Mucosa of gallbladder (tissue), 1 donor: ENCODE data around the gene TAP2. TPM values are rescaled to one million over a fixed set of nuclear protein-coding genes. Genes with fewer than 3 reads are reported as not detected.
"Not testable (repeated sequence)": the region's sequence is repeated elsewhere in the genome, so short reads cannot be mapped to it uniquely, and the experiment has no call there.

Experiments used
- DNase-seq: peaks from one replicate; pipeline ENCODE4 v3.0.0-alpha.2; 2020; ENCODE audit warnings: low spot score
- total RNA-seq: library from RNA; stranded (reverse); gene quantifications from one replicate; pipeline ENCODE4 v1.2.1, GENCODE V29; 2021
- donor health status: DM: no; HTN: no; CAD: no.

The TAP2 gene
- total RNA-seq, 1 donor from 2014 or later: 40.4 TPM

DNA sequence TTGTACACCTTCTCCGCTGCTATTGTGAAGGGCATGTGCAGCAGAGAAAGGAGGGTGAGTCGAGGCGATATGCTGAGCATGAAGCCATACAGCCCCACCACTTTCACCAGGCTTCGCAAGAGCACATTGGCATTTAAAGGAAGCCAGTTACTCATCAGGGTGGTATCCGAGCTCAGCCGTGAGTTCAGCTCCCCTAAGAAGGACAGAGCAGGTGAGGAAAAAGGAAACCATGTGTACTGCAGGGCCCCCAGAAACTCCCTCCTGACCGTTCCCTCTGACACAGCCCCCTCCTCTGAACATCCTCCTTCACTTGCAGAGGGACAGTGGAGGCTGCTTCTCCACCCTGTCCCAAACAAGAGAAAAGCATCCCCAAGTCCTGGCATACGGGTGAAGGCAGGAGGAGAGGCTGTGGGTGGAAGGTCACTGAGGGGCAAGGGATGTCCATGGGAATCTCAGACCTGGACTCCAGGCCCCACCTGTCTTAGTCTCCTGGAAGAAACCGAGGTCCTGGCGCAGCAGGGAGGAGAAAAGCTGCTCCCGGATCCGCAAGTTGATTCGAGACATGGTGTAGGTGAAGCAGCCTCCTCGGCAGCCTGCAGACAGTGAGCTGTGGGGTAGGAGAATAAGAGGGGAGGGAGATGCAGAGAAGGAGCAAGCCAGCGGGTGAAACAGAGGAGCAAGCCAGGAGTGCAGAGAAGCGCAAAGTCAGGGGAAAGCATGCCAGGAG, 3.2 kb downstream of the TAP2 start:
- no peak for DNase-seq

DNA sequence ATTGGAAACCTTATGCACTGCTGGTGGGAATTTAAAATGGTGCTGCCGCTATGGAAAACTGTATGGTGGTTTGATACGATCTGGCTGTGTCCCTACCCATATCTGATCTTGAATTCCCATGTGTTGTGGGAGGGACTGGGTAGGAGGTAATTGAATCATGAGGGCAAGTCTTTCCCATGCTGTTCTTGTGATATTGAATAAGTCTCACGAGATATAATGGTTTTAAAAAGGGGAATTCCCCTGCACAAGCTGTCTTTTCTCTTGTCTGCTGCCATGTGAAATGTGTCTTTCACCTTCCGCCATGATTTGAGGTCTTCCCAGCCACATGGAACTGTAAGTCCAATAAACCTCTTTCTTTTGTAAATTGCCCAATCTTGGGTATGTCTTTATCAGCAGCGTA, 4.9 kb downstream of the TAP2 start:
- DNase-seq: no peak

DNA sequence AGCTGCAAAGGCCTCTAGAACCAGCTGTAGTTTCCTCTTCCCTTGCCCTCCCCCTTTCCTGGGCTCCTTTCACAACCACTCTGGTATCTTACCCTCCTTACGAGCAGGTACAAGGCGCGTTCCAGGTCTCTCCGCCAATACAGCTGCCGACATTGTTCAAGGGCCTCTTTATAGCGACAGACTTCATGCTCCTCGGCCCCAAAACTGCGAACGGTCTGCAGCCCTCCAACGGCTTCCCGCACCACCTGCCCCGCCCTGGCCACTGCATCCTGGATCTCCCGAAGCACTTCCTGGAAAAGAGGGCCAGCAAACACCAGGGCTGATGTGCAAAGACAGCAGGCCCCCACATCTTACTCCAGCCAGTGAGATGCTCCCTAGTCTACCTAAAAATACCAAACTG, 6.0 kb downstream of the TAP2 start:
- no peak for DNase-seq

DNA sequence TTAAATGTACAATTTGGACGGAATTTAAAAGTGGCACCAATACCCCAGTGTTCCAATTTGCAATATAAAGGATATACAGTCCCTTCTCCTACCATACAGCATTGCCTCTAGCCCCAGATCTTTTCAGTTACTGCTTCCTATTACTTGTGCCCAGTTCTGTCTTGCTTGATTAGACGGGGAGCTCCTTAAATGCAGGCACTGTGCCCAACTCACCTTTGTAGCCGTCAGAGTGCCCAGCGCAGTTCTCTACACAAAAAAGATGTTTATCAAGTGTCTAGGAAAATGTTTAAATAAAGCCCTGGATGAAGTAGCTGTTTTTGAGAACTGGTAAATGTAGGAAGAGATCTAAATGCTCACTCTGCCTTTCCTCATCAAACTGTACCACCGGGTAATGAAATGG, 7.6 kb downstream of the TAP2 start:
- DNase-seq: no peak

DNA sequence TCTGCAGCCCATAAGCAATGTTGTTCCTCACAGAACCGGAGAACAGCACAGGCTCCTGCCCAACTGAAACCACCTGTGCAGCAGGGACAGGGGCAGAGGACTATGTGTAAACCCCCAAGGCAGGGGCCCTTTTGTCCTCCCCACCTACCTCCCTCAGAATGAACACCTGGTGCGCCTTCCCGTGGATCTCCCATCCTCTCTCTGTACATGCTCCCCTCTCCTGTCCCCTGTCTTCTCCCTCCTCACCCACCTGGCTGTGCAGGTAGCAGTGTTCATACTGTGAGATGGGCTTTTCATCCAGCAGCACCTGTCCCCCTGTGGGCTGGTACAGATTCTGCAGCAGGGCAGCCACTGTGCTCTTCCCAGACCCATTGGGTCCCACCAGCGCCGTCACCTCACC, 8.5 kb downstream of the TAP2 start:
- DNase-seq: no peak

DNA sequence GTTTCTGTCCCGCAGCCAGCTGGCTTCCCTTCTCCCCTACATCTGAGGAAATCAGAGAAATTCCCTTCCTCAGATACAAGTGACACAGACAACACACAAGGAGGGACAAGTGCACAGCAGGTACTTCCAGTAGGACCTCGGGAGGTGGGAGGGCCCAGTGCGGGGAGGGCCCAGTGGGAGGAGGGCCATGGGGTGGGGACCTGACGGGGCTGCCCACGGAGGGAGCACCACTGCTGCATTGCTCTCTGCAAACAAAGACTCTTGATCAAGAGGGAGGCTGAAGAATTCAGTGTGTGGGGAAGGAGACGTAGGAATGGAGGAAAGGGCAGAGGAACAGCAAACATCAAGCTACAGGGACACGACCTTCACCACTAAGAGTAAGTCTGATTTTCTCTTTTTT, 9.0 kb downstream of the TAP2 start:
- DNase-seq: no peak

DNA sequence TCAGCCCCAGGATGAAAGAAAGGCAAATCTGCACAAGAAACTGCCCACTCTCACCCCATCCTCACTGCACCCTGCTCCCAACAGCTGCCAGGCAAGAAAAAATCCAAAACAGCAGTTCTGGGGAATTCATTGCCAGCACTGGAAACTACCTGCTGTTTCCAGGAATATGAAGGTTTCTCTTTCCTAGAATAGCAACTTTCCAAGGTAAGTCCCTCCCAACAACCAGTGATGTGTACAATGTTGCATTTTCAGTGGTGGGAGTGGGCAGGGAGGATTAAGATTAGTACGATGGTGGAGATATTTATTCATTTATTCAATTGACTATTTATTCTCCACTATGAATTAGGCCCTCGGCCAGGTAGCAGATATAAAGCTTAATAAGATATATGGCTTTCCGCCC, 11.5 kb downstream of the TAP2 start:
- no peak for DNase-seq

DNA sequence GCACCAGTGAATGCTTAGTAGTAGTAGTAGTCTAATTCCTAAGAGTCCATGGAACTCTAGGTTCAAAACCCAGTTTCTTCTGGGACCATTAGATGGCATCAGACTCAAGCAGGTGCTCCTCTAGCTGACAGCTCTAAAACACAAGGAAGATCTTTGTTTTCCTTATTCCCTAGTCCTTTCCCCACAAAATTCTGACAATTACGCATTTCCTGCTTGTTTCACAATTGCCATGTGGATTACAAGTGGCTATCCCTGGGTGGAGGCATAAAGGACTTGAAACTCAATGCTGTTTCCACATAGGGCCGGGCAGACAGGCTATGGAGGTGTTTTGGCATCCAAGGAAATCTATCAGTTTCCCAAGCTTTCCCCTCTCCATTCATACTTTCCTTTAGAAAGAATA, 12.6 kb downstream of the TAP2 start:
- no peak for DNase-seq

DNA sequence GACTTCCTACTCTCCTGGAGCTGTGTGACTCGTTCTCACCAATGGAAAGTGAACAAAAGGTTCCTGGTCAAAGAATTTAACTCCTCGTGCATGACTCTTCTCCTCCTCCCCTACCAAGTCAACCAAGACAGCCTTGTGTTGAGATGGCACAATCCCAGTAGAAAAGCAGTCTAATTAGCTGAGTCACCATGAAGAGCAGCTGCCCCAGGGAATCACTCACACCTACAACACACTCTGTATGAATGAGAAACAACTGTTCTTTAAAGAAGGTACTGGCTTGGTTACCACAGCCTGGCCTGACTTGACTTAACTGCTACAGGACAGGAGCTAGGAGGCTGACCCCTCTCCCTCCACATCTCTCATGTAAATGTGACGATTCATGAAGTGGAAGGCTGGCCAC, 18.8 kb downstream of the TAP2 start:
- DNase-seq: no peak

DNA sequence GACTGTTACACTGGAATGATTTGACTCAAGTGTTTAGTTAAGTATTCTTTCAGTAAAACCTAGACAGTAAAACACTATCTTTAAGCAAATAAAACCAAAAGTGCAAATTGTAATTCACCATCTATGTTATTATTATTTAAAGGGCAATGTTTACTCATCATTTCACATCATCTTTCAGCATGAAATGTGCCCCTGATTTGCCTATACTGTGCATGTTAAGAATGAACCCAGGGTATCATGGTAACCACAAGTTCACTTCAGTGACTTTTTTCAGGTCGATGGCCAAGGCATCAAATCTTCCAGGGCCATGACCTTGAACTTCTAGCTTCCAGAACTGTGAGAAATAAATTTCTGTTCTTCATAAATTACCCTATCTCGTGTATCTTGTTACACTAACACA, 19.7 kb downstream of the TAP2 start:
- DNase-seq: no peak

DNA sequence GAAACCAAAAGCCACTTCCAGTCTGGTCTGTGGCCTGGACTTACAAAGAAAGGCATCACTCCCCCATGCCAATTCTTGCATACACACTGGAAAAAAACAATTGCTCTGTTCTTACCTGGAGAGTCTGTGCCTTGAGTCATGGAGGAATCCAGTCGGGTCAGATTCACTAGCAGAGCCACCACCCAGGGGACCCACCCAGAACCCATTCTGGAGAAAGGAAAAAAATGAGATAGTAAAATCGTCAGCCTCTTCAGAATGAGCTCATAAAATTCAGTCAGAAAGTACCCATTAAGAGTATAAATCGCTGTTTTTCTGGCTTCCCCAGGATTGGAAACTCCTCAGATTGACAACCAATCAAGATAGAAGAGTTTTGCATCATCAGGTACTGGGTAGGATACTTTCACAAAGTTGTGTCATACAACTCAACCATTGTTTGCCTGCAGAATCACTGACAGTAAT, 21.8 kb downstream of the TAP2 start, which contains the start of gene HLA-DOB:
TSS of gene HLA-DOB (minus strand) at position 257 of the 459 bp plus-strand sequence. CDS start at position 206, 51 bp downstream.
- DNase-seq: no peak

DNA sequence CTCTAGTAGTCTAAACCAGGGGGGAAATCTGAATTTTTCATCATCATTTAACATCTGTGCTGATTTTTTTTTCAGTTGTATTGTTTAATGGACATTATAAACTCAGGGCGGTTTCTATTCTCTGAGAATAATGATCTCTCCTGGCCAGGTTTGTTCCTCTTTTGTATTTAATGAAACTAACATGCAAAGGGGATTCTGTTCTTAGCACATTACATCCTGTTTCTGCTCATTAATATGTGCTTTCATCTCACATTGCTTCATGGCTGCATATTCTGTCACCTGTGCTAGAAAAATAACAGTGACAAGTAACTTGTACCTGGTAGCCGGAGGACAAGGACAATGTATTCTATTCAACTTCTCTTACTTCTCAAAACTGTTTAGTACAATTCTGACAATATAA, 22.5 kb downstream of the TAP2 start:
- no peak for DNase-seq

DNA sequence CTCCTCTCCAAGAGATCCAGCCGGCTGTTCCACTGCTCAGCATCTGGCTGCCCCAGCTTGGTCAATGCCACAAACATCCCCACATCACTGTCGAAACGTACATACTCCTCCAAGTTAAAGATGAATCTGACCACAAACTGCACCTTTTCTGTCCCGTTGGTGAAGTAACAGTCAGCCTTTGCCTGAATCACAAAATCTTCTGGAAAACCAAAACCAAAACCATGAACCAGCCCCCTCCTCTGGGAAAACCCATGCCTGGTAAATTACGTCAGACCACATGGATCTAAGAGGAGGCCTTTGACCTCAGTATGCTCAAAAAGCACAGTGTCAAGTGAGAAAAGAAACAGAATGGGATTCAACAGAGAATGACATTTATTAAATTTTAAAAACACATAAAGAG, 23.4 kb downstream of the TAP2 start:
- DNase-seq: no peak

DNA sequence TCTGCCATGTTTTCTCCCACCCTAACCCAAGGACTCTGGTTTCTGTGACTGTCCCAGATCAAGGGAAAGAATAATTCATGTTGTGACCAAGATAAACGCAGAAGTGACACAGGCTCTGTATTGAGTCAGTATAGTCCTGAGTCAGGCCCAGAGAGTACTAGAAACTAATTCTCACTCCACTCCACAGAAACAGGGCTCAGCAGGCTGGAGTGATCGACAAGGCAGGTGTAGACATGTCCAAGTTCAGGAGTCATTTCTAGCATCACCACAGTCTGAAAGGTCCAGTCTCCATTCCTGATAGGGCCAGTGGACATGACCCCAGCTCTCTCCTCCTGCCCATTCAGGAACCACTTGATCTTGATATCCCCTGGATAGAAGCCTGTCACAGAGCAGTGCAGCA, 24.4 kb downstream of the TAP2 start:
- DNase-seq: no peak

DNA sequence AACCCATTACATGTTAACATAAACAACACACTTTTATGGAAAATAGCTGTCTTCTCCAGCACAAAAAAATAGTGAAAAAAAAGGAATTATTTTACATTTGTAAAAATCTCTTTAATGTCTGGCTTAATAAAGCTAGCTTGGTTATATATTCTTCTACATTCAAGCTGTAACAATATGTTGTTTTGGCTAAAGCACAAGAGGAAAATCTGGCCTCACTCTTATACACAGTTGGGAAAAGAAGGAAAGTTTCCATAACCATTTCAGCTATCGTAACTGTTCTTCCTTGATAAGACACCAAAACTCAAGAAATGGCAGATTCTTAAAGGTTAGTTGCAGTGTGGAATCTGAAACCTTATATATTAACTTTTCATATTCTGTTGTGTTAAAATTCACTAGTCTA, 29.4 kb downstream of the TAP2 start:
- DNase-seq: no peak

DNA sequence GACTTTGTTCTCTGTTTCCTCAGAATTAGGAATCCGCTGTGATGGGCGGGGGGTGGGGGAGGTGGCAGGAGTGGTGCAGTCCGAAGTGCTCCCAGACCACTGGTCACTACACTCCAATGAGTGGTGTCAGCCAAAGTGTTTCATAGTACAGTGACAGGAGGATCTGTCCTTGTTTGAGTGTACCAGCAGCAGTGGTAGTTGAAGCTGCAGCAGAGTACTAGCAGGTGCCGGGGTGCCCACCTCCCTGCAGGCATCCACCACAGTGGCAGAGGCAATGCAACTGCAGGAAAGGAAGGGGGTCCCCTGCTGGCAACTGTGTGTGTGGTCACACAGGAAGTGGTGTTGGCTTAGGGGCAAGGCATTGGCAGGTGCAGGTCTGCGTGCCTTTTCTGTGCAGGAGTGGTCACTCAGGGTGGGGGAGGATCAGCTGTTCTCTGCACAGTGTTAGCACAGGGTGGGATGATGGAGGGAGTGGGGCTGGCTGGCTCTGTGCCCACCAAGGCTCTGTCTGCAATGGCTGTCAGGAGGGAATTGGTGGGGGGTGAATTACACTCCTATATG, 31.4 kb downstream of the TAP2 start:
- DNase-seq: no peak

DNA sequence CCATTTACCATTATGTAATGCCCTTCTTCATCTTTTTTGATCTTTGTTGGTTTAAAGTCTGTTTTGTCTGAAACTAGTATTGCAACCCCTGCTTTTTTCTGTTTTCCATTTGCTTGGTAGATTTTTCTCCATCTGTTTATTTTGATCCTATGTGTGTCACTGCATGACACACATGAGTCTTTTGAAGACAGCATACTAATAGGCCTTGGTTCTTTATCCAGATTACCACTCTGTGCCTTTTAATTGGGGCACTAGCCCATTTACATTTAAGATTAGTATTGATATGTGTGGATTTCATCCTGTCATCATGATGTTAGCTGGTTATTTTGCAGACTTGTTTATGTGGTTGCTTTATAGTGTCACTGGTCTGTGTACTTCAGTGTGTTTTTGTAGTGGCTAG, 33.1 kb downstream of the TAP2 start:
- DNase-seq: not testable (repeated sequence)

DNA sequence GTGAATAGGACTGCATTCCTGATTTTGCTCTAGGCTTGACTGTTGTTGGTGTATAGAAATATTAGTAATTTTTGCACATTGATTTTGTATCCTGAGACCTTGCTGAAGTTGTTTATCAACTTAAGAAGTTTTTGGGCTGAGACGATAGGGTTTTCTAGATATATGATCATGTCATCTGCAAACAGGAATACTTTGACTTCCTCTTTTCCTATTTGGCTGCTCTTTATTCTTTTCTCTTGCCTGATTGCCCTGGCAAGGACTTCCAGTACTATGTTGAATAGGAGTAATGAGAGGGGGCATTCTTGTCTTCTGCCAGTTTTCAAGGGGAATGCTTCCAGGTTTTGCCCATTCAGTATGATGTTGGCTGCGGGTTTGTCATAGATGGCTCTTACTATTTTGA, 35.1 kb downstream of the TAP2 start:
- no peak for DNase-seq

DNA sequence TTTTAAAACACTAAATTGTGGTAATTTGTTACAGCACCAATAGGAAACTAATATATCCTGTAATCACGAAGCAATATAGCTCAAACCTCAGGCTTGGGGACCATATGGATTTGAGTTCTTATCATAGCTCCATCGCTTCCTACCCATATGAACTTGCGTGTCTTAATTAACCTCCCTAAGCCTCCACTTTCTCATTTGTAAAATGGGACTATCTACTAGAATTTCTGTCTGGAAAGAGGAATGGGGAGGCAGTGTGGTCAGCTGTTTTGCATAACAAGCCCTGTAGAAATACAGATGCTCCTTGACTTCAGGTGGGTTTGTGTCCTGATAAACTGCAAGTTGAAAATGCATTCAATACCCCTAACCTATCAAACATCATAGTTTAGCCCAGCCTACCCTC, 38.8 kb downstream of the TAP2 start:
- no peak for DNase-seq

DNA sequence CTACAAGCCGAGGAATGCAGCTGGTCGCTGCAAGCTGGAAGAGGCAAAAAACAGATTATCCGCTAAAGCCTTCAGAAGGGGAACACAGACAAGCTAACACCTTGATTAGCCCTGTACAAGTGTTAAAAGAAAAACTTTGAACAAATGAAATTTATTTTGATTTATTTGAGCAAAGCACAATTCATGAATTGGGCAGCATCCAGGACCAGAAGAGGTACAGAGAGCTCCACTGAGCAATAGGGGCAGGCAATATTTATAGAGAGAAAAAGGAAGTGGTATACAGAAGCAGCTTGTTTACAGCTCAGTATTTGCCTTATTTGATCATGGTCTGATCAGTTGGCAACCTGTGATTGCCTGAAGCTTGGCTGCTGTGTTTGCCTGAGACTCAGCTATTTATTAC, 39.4 kb downstream of the TAP2 start:
- no peak for DNase-seq

DNA sequence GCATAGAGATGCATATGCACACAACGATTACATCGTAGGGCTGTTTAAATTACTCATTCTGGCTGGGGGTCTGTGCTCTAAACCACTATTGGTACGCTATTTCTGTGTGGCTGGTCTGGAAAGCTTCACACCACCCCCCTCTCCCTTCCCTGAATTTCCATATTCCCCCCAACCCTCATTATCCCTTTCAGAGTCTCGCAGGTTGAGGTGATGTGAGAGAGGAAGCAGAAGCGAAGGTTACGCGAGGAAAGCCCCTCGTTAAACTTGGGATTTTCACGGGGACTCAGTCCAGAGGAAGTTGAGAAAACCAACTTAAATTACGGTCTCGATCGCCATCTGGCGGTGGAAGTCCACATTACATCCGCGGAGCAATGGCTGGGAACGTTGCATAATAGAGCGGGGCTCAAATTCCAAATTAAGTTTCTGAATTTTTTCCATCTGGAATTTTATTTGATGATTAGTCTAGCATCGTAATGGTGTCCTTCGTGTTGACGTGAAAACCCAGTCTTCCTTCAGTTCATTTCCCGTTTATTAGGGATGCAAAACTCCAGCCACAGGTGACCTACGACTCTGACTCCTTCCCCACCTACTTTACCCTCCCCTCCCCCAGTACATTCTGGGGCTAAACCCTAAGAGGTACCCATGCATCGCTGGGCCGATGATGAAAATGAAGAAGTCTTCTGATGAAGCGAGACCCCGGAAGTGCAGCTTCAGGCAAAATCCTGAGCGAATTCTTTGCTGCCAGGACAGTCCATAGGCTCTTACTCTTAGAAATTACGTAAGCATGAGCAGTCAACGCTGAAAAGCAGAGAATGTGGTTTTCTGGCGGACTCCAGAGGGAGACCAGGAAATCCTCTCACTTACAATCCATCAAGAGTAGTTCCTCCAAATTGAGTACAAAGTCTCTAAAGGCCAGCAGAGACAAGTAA, 41.4 kb downstream of the TAP2 start:
- DNase-seq: peak; percentile 78

DNA sequence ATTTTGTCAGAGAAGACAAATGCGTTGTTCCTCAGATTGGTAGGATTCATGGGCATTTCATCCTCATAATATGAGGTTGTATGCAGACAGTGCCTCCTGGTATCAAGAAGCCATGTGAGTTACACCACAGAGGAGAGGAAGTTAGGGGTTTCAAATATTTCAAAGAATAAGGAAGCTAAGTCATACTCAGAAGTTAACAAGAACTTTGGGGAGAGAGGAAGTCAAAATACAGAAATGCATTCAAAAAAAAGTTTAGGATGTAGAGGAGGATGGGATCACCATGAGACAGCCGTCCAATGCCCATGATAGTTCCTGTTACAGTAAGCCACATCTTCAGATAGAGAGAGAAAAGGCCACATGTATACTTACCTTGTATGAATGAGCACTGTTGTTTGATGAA, 44.0 kb downstream of the TAP2 start:
- no peak for DNase-seq
